HepG2 (cell line): ENCODE results near the gene CALY. TPM values are rescaled to one million over a fixed set of nuclear protein-coding genes. Genes with fewer than 3 reads are reported as not detected.

Source experiments
- ATAC-seq: fragments of 200-7000 bp; cut with Tn5 transposase; 3 replicates; pipeline ENCODE4 v1.9.1; 2020; ENCODE audit warnings: mild to moderate bottlenecking, moderate library complexity
- BruUV-seq: library from RNA; stranded (reverse); fragments of 400-500 nt; replicated peaks from 2 replicates; lab custom pipeline; 2021; lab: Mats Ljungman, UMichigan
- CTCF ChIA-PET: fragments of 300-600 bp; formaldehyde crosslinking; extraction: SDS; loops from one replicate; lab custom pipeline; 2021; ENCODE audit warnings: low total read pairs, inconsistent platforms, low intra/inter-chr PET ratio; lab: Yijun Ruan, JAX
- POLR2A ChIA-PET: fragments of 350-600 bp; sonication (Branson Sonifier 250); formaldehyde crosslinking; loops from one replicate; lab custom pipeline; 2020; ENCODE audit warnings: antibody characterized with exemption, inconsistent platforms; lab: Yijun Ruan, JAX
- DNase-seq: peaks from one replicate; pipeline ENCODE4 v3.0.0-alpha.2; 2015; ENCODE audit warnings: low spot score
- FAIRE-seq: peaks from 3 replicates; lab custom pipeline; 2011; peaks lifted over from hg19 to GRCh38; lab: Jason Lieb, UNC
- H2AFZ ChIP-seq: one replicate; pipeline ENCODE4 v1.6.1; 2011; ENCODE audit warnings: low read length, inconsistent platforms
- H3K27ac ChIP-seq: fragments of 300-600 bp; 3 replicates; pipeline ENCODE4 v1.8.0; 2011; ENCODE audit warnings: mixed run types, mild to moderate bottlenecking, mixed read lengths, low read length, inconsistent platforms; ENCODE audit not compliant: insufficient read depth; ENCODE audit errors: extremely low read length
- H3K27me3 ChIP-seq, 2 experiments: fragments of 200-600 bp in 1 of 2; 2 replicates in 1 of 2; 3 replicates in 1 of 2; pipeline versions ENCODE4 v1.6.0 to v1.8.0; 2011; ENCODE audit warnings: low read length in 2 of 2, mild to moderate bottlenecking in 2 of 2, moderate library complexity in 2 of 2, inconsistent platforms in 1 of 2; ENCODE audit not compliant: insufficient read depth in 2 of 2, control insufficient read depth in 1 of 2
- H3K36me3 ChIP-seq, 2 experiments: fragments of 200-600 bp in 1 of 2; replicated peaks in 1 of 2; 2 replicates in 1 of 2; 3 replicates in 1 of 2; pipeline versions ENCODE4 v1.5.1 to v1.8.0; 2011; ENCODE audit warnings: low read length in 2 of 2, inconsistent platforms in 1 of 2; ENCODE audit not compliant: insufficient read depth in 2 of 2, control insufficient read depth in 1 of 2
- H3K4me1 ChIP-seq: 2 replicates; pipeline ENCODE4 v1.5.1; 2012; ENCODE audit warnings: low read length, inconsistent platforms; ENCODE audit not compliant: insufficient read depth
- H3K4me2 ChIP-seq: 2 replicates; pipeline ENCODE4 v1.6.0; 2011; ENCODE audit warnings: low read depth, low read length, inconsistent platforms
- H3K4me3 ChIP-seq, 3 experiments: fragments of 200-600 bp in 1 of 3; sonication (generic), shearing (Covaris generic) in 1 of 3; replicated peaks in 1 of 3; 2 replicates each; pipeline ENCODE4 v1.5.1; 2011 to 2016; ENCODE audit warnings: low read length in 3 of 3, inconsistent platforms in 2 of 3, low read depth in 2 of 3, mild to moderate bottlenecking in 2 of 3, control low read depth in 1 of 3, mixed read lengths in 1 of 3; ENCODE audit not compliant: insufficient read depth in 1 of 3
- H3K79me2 ChIP-seq: one replicate; pipeline ENCODE4 v1.6.1; 2011; ENCODE audit warnings: low read length, inconsistent platforms; ENCODE audit not compliant: insufficient read depth
- H3K9ac ChIP-seq: 2 replicates; pipeline ENCODE4 v1.6.0; 2011; ENCODE audit warnings: mild to moderate bottlenecking, low read depth, low read length, inconsistent platforms; ENCODE audit not compliant: insufficient read depth
- H3K9me3 ChIP-seq: 2 replicates; pipeline ENCODE4 v1.5.1; 2012; ENCODE audit warnings: mild to moderate bottlenecking, low read length
- H4K20me1 ChIP-seq: 2 replicates; pipeline ENCODE4 v1.6.0; 2011; ENCODE audit warnings: inconsistent platforms, mild to moderate bottlenecking, low read length, moderate library complexity; ENCODE audit not compliant: insufficient read depth
- CREB1 ChIP-seq, 2 experiments: fragments of 450-650 bp in 1 of 2; IDR thresholded peaks; 2 replicates each; pipeline ENCODE4 v1.6.1; 2016 to 2017; ENCODE audit warnings: control low read depth in 1 of 2, mild to moderate bottlenecking in 1 of 2, missing compliant biosample characterization in 1 of 2, missing genetic modification characterization in 1 of 2
- FOXA3 ChIP-seq: IDR thresholded peaks from 2 replicates; pipeline ENCODE4 v1.6.1; 2016; ENCODE audit warnings: missing genetic modification reagents, missing compliant biosample characterization
- MLLT10 ChIP-seq: sonication (generic); formaldehyde crosslinking; IDR thresholded peaks from 2 replicates; pipeline ENCODE4 v1.4.0; 2020; ENCODE audit warnings: missing genetic modification reagents
- MXI1 ChIP-seq: IDR thresholded peaks from 3 replicates; pipeline ENCODE4 v1.6.1; 2012; ENCODE audit warnings: low read depth, low read length, inconsistent platforms, borderline replicate concordance
- PAF1 ChIP-seq: IDR thresholded peaks from 2 replicates; pipeline ENCODE4 v1.6.1; 2016; ENCODE audit warnings: missing genetic modification reagents, missing compliant biosample characterization
- PCBP1 ChIP-seq: fragments of 200-400 bp; formaldehyde crosslinking; IDR thresholded peaks from 2 replicates; pipeline ENCODE4 v1.6.1; 2017; ENCODE audit warnings: mild to moderate bottlenecking, low read depth, low read length, borderline replicate concordance
- PHF21A ChIP-seq: sonication (generic); formaldehyde crosslinking; IDR thresholded peaks from 2 replicates; pipeline ENCODE4 v1.5.0; 2020; ENCODE audit warnings: mild to moderate bottlenecking, missing genetic modification reagents
- POLR2G ChIP-seq: fragments of 200-400 bp; formaldehyde crosslinking; IDR thresholded peaks from 2 replicates; pipeline ENCODE4 v1.6.1; 2018; ENCODE audit warnings: mild to moderate bottlenecking, low read depth, low read length, moderate library complexity
- REXO4 ChIP-seq: sonication (generic); formaldehyde crosslinking; IDR thresholded peaks from 2 replicates; pipeline ENCODE4 v1.8.0; 2022; ENCODE audit warnings: missing genetic modification reagents, mild to moderate bottlenecking, borderline replicate concordance
- SPEN ChIP-seq: sonication (generic); formaldehyde crosslinking; IDR thresholded peaks from 2 replicates; pipeline ENCODE4 v1.5.1; 2020; ENCODE audit warnings: low read depth, mild to moderate bottlenecking, missing genetic modification reagents
- SYNCRIP ChIP-seq: fragments of 200-400 bp; formaldehyde crosslinking; IDR thresholded peaks from 2 replicates; pipeline ENCODE4 v1.6.1; 2018; ENCODE audit warnings: mild to moderate bottlenecking, low read depth, low read length; ENCODE audit not compliant: insufficient read depth
- WIZ ChIP-seq: sonication (generic); formaldehyde crosslinking; IDR thresholded peaks from 2 replicates; pipeline ENCODE4 v1.5.1; 2020; ENCODE audit warnings: mild to moderate bottlenecking, missing genetic modification reagents
- YEATS2 ChIP-seq: sonication (generic); formaldehyde crosslinking; IDR thresholded peaks from 2 replicates; pipeline ENCODE4 v1.4.0; 2020; ENCODE audit warnings: missing genetic modification reagents, borderline replicate concordance
- ZNF205 ChIP-seq: IDR thresholded peaks from 2 replicates; pipeline ENCODE4 v1.6.1; 2018; ENCODE audit warnings: missing biosample characterization, missing genetic modification reagents
- ZNF207 ChIP-seq: fragments of 450-650 bp; IDR thresholded peaks from 2 replicates; pipeline ENCODE4 v1.6.1; 2016; ENCODE audit warnings: antibody characterized with exemption, borderline replicate concordance
- ZNF543 ChIP-seq: sonication (generic); formaldehyde crosslinking; IDR thresholded peaks from 2 replicates; pipeline ENCODE4 v1.4.0; 2020; ENCODE audit warnings: mild to moderate bottlenecking, missing genetic modification reagents
- ZNF562 ChIP-seq: sonication (generic); formaldehyde crosslinking; IDR thresholded peaks from 2 replicates; pipeline ENCODE4 v1.8.0; 2022; ENCODE audit warnings: missing genetic modification reagents, borderline replicate concordance
- WGBS: methylation state at CpG from one replicate; pipeline ENCODE4 v1.1.6; 2017; ENCODE audit warnings: low lambda C conversion rate; 5-methylcytosine and 5-hydroxymethylcytosine counted together
- in situ Hi-C: cut with HindIII; loops from 2 replicates; pipeline ENCODE4 v1.10.0; 2017; ENCODE audit warnings: low pct_unique_long_range_greater_than_20kb; ENCODE audit not compliant: extremely low pct_ligation_motif_present
- intact Hi-C: fragments of 100-400 bp; cut with micrococcal nuclease; formaldehyde crosslinking; loops from one replicate; pipeline ENCODE4 v1.10.0; 2022; ENCODE audit not compliant: unreplicated experiment
- polyA plus RNA-seq, 8 experiments: library from polyadenylated mRNA; depleted of rRNA in 3 of 8; stranded (reverse) in 7 of 8; unstranded in 1 of 8; fragments of >200 nt; fragmentation: Illumina TruSeq in 4 of 8; extraction: Trizol in 4 of 8; gene quantifications; 2 replicates each; pipeline versions ENCODE4 v1.2.1 to v1.2.3, GENCODE V29; 2011 to 2016; ENCODE audit warnings: low read depth in 4 of 8, missing spikeins in 1 of 8, mixed read lengths in 1 of 8; ENCODE audit not compliant: insufficient read depth in 1 of 8
- total RNA-seq, 5 experiments: library from RNA; depleted of rRNA; stranded (reverse); fragments of >200 nt; fragmentation: Illumina TruSeq; extraction: Trizol; gene quantifications; 2 replicates each; pipeline ENCODE4 v1.2.3, GENCODE V29; 2016; ENCODE audit warnings: low read depth in 1 of 5
- TF ChIP-seq, protein P1 (sequence below): sonication (generic); formaldehyde crosslinking; IDR thresholded peaks from 2 replicates; pipeline ENCODE4 v1.4.0; 2020; ENCODE audit warnings: missing genetic modification reagents
- TF ChIP-seq, protein P2 (sequence below): sonication (generic); formaldehyde crosslinking; conservative IDR thresholded peaks from 2 replicates; pipeline ENCODE4 v1.8.0; 2022; ENCODE audit warnings: mild to moderate bottlenecking, moderate library complexity, missing genetic modification reagents
- TF ChIP-seq, protein P3 (sequence below): sonication (generic); formaldehyde crosslinking; IDR thresholded peaks from 2 replicates; pipeline ENCODE4 v1.8.1; 2023; ENCODE audit warnings: mild to moderate bottlenecking, missing genetic modification reagents, borderline replicate concordance

CALY gene
- total and polyA plus RNA-seq, 2 of the 13 experiments (the other 11 are each of a cell fraction or from before 2014, with no cell fraction given), result 0.08 TPM; not detected in 1

DNA sequence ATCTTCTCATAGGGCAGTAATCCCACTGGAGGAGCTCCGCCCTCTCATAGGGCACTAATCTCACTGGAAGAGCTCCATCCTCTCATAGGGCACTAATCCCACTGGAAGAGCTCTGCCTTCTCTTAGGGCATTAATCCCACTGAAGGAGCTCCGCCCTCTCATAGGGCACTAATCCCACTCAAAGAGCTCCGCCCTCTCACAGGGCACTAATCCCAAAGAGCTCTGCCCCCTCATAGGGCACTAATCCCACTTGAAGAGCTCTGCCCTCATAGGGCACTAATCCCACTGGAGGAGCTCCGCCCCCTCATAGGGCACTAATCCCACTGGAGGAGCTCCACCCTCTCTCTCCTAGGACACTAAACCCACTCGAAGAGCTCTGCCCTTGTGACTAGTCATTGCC lies 24.5 kb upstream of the CALY start (continued):
- TF ChIP-seq ZNF562 (no peak), YEATS2 (CRISPR knock-in tag) (no peak), REXO4 (CRISPR knock-in tag) (no peak), MLLT10 (CRISPR knock-in tag) (no peak), POLR2G (peak; percentile 46; the same call in 1 of the 2 replicates), CREB1 (IDR thresholded peaks at IDR 0.05) (no peak), CREB1 (CRISPR knock-in tag; IDR thresholded peaks at IDR 0.05) (no peak), PCBP1 (no peak), MXI1 (no peak)
- TF ChIP-seq, protein P1, sequence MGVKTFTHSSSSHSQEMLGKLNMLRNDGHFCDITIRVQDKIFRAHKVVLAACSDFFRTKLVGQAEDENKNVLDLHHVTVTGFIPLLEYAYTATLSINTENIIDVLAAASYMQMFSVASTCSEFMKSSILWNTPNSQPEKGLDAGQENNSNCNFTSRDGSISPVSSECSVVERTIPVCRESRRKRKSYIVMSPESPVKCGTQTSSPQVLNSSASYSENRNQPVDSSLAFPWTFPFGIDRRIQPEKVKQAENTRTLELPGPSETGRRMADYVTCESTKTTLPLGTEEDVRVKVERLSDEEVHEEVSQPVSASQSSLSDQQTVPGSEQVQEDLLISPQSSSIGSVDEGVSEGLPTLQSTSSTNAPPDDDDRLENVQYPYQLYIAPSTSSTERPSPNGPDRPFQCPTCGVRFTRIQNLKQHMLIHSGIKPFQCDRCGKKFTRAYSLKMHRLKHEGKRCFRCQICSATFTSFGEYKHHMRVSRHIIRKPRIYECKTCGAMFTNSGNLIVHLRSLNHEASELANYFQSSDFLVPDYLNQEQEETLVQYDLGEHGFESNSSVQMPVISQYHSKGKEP (CRISPR knock-in tag), result no peak

DNA sequence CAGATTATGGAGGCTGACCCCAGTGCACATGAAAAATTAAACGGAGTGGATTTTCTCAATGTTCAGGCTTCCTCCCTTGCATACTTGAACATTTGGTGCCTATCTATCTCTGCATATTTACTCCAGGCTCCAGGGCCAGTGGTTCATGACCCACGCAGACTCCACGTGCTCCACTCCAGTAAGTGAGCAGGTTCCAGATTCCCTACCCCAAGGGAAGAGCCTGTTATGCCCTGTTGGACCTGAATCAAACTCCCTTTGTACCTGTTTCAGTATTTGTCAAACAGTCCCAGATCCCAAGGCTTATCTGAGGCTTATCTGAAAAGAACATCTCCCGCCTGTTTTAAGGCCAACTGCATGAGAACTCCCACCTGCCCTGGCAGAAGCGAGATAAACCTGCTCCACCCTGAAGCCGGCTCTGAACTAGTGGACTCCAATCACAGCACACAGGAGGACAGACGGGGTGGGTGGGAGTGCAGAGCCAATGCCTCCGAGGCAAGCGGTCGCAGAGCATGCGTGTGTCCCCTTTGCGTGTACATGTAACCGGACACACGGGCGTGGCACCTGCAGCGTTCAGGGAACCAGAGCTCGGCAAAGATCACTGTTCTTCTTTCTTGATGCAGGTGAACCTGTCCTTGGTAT lies 23.4 kb upstream of the CALY start:
- POLR2A ChIA-PET, result interaction anchor here (1.1 to 5.8 kb wide), 10 partner anchors 8 to 36 kb away, joined by 3 to 124 read pairs (median 14); partner anchors contain the start of genes ECHS1, MTG1, PAOX and PRAP1
- in situ Hi-C loops, result no loop called here
- peaks cover 15 to 36% of the 10 kb centered on the region in 2 experiments; a peak in 4 of 5 replicates for H3K36me3 ChIP-seq
- 16% methylated on average over 13 of the region's 17 CpGs for WGBS
- no peaks in the 10 kb centered on the region for H3K9me3 ChIP-seq
- peak; percentile 42 for DNase-seq
- H2AFZ ChIP-seq, result no peak overlapping the region
- H3K4me1 ChIP-seq, result peaks cover 38% of the 10 kb centered on the region
- peak overlapping the region; percentile 95 for H3K4me2 ChIP-seq
- H3K9ac ChIP-seq, result peak overlapping the region; percentile 36; the same call in 1 of the 2 replicates
- ATAC-seq, result peak; percentile 4; the same call in 2 of the 3 replicates
- peaks cover 12% of the 10 kb centered on the region for H3K79me2 ChIP-seq
- FAIRE-seq, result peak; percentile 72
- H3K27ac ChIP-seq, result peak overlapping the region; percentile 86
- no peaks in the 10 kb centered on the region for H3K27me3 ChIP-seq
- 0 out of 2 replicates have a peak, but pooled peaks cover 2% of the 10 kb centered on the region for H4K20me1 ChIP-seq
- H3K4me3 ChIP-seq, result peak overlapping the region in 1 of 3 experiments; percentile 81; a peak in 2 of 6 replicates
- CTCF ChIA-PET, result no interaction called here
- BruUV-seq, result no TSS peak
- intact Hi-C loops, result loop anchor here (2.0 kb wide), 1 partner anchor 13 kb away; the partner anchor contains the start of gene ECHS1
- TF ChIP-seq WIZ (CRISPR knock-in tag) (no peak), SPEN (no peak; the same call in 1 of the 2 replicates), FOXA3 (CRISPR knock-in tag) (no peak; the same call in 1 of the 2 replicates), ZNF543 (CRISPR knock-in tag) (no peak), SYNCRIP (no peak), PAF1 (CRISPR knock-in tag) (no peak), PHF21A (peak; percentile 56; the same call in 1 of the 2 replicates), ZNF207 (no peak), ZNF205 (CRISPR knock-in tag) (0 out of 2 replicates have a peak, but pooled peaks have one; percentile 9)
- TF ChIP-seq, protein P2, sequence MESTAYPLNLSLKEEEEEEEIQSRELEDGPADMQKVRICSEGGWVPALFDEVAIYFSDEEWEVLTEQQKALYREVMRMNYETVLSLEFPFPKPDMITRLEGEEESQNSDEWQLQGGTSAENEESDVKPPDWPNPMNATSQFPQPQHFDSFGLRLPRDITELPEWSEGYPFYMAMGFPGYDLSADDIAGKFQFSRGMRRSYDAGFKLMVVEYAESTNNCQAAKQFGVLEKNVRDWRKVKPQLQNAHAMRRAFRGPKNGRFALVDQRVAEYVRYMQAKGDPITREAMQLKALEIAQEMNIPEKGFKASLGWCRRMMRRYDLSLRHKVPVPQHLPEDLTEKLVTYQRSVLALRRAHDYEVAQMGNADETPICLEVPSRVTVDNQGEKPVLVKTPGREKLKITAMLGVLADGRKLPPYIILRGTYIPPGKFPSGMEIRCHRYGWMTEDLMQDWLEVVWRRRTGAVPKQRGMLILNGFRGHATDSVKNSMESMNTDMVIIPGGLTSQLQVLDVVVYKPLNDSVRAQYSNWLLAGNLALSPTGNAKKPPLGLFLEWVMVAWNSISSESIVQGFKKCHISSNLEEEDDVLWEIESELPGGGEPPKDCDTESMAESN, result 0 out of 2 replicates have a peak, but pooled peaks have one; percentile 52
- TF ChIP-seq, protein P3, sequence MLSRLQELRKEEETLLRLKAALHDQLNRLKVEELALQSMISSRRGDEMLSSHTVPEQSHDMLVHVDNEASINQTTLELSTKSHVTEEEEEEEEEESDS (CRISPR knock-in tag), result no peak
